ENCODE data around the gene CD44.

Gene CD44

GRCh38 chr11:35267504-35267903, 128.5 kb downstream of the CD44 start:
- Histone ChIP-seq H3K36me3 (ENCODE audit: control insufficient read depth, insufficient read depth, low read length) (no peaks in the 10 kb centered on the region), H3K27me3 (replicated peaks; ENCODE audit: control insufficient read depth, insufficient read depth, low read length) (no peaks in the 10 kb centered on the region), H3K4me3 (replicated peaks; ENCODE audit: low read depth, low read length) (no peak overlapping the region)
- no peak for DNase-seq (ENCODE audit: extremely low read depth, insufficient read length)
- TF ChIP-seq, protein P1, sequence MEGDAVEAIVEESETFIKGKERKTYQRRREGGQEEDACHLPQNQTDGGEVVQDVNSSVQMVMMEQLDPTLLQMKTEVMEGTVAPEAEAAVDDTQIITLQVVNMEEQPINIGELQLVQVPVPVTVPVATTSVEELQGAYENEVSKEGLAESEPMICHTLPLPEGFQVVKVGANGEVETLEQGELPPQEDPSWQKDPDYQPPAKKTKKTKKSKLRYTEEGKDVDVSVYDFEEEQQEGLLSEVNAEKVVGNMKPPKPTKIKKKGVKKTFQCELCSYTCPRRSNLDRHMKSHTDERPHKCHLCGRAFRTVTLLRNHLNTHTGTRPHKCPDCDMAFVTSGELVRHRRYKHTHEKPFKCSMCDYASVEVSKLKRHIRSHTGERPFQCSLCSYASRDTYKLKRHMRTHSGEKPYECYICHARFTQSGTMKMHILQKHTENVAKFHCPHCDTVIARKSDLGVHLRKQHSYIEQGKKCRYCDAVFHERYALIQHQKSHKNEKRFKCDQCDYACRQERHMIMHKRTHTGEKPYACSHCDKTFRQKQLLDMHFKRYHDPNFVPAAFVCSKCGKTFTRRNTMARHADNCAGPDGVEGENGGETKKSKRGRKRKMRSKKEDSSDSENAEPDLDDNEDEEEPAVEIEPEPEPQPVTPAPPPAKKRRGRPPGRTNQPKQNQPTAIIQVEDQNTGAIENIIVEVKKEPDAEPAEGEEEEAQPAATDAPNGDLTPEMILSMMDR (IDR thresholded peaks at IDR 0.05; ENCODE audit: insufficient read depth, low read length, poor library complexity, severe bottlenecking): no peak

DNA sequence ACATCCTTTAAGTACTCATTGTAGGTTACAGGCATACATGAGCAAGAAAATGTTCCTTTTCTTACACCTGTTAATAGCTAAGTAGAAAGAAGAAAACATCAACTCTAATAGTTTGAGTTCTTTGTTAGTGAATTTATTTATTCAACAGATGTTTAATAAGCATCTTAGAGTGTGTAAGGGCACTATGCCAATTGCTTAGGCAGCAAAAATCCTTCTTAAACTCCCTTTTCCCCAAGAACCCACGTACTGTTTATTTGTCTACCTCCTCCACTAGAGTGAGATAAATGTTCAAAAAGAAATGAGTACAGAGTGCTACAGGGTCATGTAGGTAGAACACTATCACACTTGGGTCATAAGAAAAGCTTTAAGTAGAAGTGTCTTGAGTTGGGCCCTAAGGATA, 131.4 kb downstream of the CD44 start:
- Histone ChIP-seq H3K27me3 (replicated peaks; ENCODE audit: control insufficient read depth, insufficient read depth, low read length) (no peaks in the 10 kb centered on the region), H3K36me3 (ENCODE audit: control insufficient read depth, insufficient read depth, low read length) (no peaks in the 10 kb centered on the region), H3K4me3 (replicated peaks; ENCODE audit: low read depth, low read length) (no peak overlapping the region)
- DNase-seq (ENCODE audit: extremely low read depth, insufficient read length): no peak
- TF ChIP-seq, protein P1 (IDR thresholded peaks at IDR 0.05; ENCODE audit: insufficient read depth, low read length, poor library complexity, severe bottlenecking): no peak

DNA sequence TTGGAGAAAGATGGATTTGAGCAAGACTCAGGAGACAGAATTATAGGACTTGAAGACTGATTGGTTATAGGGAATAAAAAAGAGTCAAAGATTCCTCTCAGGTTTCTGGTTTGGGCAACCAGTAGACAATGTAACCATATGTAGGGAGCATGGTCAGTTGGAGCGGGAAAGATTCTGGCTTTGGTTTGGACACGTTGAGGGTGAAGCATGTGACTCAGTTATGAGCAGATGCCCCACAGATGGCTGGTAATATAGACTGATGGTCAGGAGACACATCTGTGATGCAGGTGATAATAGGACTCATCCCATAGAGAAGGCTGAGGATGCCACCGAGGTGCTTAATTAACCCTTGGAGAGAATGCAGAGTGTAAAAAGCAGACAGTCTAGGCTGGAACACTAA, 132.1 kb downstream of the CD44 start:
- no peaks in the 10 kb centered on the region for H3K27me3 ChIP-seq (replicated peaks; ENCODE audit: control insufficient read depth, insufficient read depth, low read length)
- H3K4me3 ChIP-seq (replicated peaks; ENCODE audit: low read depth, low read length): no peak overlapping the region
- TF ChIP-seq, protein P1 (IDR thresholded peaks at IDR 0.05; ENCODE audit: insufficient read depth, low read length, poor library complexity, severe bottlenecking): no peak
- H3K36me3 ChIP-seq (ENCODE audit: control insufficient read depth, insufficient read depth, low read length): no peaks in the 10 kb centered on the region
- DNase-seq (ENCODE audit: extremely low read depth, insufficient read length): no peak

DNA sequence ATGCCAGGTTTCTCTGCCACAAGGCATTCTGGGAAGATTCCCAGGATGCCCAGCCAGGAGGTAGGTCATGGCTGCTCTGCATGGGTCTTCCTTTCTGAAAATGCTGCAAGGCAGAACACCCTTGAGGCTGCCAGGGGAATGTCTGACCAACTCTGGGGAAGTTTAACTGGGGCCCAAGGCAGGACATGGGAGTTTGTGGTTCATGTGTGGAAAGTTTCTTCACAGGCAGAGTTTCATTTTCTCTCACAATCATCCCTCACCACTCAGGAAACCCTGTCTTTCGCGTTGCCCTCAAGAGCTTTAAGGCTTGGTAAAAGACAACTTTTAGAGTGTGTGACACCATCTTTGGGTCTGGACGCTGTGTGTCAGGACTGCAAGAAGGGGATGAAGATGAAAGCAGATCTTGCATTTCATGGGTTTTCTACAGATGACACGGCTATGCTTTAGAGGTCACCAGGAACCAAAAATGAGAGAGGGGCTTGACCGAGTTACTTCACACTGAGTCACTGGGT, 133.5 kb downstream of the CD44 start:
- H3K36me3 ChIP-seq (ENCODE audit: control insufficient read depth, insufficient read depth, low read length): no peaks in the 10 kb centered on the region
- DNase-seq (ENCODE audit: extremely low read depth, insufficient read length): peak; percentile 64
- H3K27me3 ChIP-seq (replicated peaks; ENCODE audit: control insufficient read depth, insufficient read depth, low read length): no peaks in the 10 kb centered on the region
- TF ChIP-seq, protein P1 (IDR thresholded peaks at IDR 0.05; ENCODE audit: insufficient read depth, low read length, poor library complexity, severe bottlenecking): no peak
- no peak overlapping the region for H3K4me3 ChIP-seq (replicated peaks; ENCODE audit: low read depth, low read length)

DNA sequence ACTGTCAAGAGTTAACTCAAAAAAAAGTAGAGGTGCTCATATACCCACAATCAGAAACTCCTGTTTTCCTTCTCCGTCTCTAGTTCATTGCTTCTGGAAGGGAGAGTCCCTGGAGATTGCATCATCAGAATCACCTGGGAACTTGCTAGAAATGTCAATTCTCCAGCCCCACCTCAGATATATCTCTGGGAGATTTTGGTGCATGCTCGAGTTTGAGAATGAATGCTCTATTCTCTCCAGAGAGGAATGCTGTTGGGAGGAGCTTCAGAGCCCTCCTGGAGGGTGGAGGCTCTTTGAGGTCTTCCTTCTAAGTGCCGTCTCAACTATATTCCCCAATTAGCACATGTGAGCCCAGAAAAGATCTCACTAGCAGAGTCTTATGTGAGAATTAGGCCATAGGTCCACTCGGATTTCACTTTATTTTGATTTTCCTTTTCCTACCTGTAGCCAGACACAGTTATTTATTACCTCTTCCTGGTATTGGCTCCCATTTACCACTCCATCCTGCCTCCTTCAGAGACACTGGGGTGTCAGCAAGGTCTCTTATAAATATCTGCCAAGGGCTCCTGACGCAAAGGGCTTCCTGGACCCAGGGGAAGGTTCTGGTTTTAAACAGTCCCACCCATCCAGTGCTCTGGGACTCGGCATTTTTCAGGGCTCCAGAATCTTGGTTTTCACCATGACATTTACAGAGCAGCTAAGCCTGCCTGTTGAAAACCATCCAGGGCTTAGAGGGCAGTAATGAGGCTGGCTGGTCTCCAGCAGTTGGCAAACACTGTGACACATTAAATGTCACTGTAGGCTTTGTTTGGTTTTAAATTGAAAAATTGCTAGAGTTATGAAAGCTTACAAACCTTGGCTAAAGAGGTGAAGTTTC, 136.2 kb downstream of the CD44 start:
- no peaks in the 10 kb centered on the region for H3K27me3 ChIP-seq (replicated peaks; ENCODE audit: control insufficient read depth, insufficient read depth, low read length)
- TF ChIP-seq, protein P1 (IDR thresholded peaks at IDR 0.05; ENCODE audit: insufficient read depth, low read length, poor library complexity, severe bottlenecking): no peak
- DNase-seq (ENCODE audit: extremely low read depth, insufficient read length): no peak
- H3K4me3 ChIP-seq (replicated peaks; ENCODE audit: low read depth, low read length): no peak overlapping the region
- H3K36me3 ChIP-seq (ENCODE audit: control insufficient read depth, insufficient read depth, low read length): no peaks in the 10 kb centered on the region
